Measurements from ENCODE around the gene MAN2C1.
A peak's percentile ranks its signal among the peaks of the same experiment; 100 is the strongest.

Gene MAN2C1

DNA sequence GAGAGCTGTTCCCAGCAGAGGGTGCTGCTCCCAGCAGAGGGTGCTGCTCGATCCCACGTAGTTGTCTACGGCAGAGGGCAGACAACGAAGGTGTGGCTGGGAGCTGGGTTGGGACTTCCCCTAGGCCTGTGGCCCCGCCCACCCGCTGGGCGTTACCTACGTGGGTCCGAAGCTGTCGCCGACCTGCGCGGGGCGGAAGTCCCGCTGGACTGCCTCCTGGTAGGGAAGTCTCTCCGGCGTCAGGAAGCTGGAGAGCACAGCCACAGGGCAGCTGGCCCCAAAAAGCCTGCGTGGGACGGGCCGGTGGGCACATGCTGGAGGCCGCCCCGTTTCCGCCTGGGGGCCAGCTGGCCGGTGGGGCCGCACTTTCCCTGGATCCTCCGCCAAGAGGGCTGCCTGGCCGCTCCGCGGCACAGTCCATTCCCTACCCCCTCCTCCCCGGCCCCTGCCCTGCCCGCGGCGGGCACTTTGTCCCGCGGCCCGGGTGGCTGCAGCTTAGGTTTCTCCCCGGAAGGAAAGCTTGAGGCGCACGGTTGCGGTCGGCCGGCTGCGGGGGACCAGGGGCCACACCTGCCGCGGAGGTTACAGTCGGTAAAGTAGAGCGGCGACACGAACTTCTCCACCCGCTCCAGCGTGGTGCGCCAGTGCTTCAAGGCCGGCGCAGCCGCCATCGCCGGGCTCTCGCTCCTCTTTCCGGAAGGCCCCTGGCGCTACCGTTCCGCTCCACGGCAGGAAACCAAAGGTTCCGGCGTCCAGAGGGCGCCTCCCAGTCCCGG is at the start of gene MAN2C1:
MAN2C1 (minus strand) TSS at position 695 of the 776 bp plus-strand sequence; CDS start at position 671, 24 bp downstream.
- peak; percentile 96 for DNase-seq (ENCODE audit: low read depth)
- H3K4me3 ChIP-seq (ENCODE audit: low read depth, low read length) = peak within 1 kb of the TSS; percentile 72
- TF ChIP-seq, protein P1, sequence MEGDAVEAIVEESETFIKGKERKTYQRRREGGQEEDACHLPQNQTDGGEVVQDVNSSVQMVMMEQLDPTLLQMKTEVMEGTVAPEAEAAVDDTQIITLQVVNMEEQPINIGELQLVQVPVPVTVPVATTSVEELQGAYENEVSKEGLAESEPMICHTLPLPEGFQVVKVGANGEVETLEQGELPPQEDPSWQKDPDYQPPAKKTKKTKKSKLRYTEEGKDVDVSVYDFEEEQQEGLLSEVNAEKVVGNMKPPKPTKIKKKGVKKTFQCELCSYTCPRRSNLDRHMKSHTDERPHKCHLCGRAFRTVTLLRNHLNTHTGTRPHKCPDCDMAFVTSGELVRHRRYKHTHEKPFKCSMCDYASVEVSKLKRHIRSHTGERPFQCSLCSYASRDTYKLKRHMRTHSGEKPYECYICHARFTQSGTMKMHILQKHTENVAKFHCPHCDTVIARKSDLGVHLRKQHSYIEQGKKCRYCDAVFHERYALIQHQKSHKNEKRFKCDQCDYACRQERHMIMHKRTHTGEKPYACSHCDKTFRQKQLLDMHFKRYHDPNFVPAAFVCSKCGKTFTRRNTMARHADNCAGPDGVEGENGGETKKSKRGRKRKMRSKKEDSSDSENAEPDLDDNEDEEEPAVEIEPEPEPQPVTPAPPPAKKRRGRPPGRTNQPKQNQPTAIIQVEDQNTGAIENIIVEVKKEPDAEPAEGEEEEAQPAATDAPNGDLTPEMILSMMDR (IDR thresholded peaks at IDR 0.05; ENCODE audit: low read depth, low read length, missing control alignments) = peak; percentile 81

- TF ChIP-seq, protein P1 (IDR thresholded peaks at IDR 0.05; ENCODE audit: low read depth, low read length, missing control alignments) = no peak
- H3K4me3 ChIP-seq (ENCODE audit: low read depth, low read length) = no peak overlapping the region
- DNase-seq (ENCODE audit: low read depth) = no peak
Observed at GRCh38 chr15:75416584-75416983, 48.2 kb upstream of the MAN2C1 start.

GRCh38 chr15:75410196-75410595 is 41.8 kb upstream of the MAN2C1 start:
- H3K4me3 ChIP-seq (ENCODE audit: low read depth, low read length) = no peak overlapping the region
- no peak for DNase-seq (ENCODE audit: low read depth)
- TF ChIP-seq, protein P1 (IDR thresholded peaks at IDR 0.05; ENCODE audit: low read depth, low read length, missing control alignments) = no peak

- H3K4me3 ChIP-seq (ENCODE audit: low read depth, low read length) = no peak overlapping the region
- TF ChIP-seq, protein P1 (IDR thresholded peaks at IDR 0.05; ENCODE audit: low read depth, low read length, missing control alignments) = no peak
- no peak for DNase-seq (ENCODE audit: low read depth)
Observed at GRCh38 chr15:75407083-75407482, 38.7 kb upstream of the MAN2C1 start.

DNA sequence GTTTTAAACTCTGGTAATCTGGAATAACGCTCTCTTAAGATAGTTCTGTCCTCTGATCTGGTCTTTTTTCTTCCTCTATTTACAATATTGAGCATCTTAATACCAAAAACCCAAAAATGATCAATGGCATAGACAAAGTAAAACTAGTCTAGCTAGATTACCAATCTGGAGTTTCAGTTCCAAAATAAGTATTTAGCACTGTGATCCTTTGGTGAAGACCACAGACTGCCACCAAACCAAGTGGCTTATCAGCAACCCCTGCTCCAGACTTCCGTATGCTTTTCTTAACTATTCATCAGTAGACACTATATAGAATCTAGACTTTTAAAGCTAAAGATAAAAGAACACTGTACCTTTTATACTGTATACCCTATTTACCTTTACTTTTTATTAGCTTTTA is 35.5 kb upstream of the MAN2C1 start:
- TF ChIP-seq, protein P1 (IDR thresholded peaks at IDR 0.05; ENCODE audit: low read depth, low read length, missing control alignments) = no peak
- no peak for DNase-seq (ENCODE audit: low read depth)
- H3K4me3 ChIP-seq (ENCODE audit: low read depth, low read length) = no peak overlapping the region

- TF ChIP-seq, protein P1 (IDR thresholded peaks at IDR 0.05; ENCODE audit: low read depth, low read length, missing control alignments) = no peak
- DNase-seq (ENCODE audit: low read depth) = no peak
- no peak overlapping the region for H3K4me3 ChIP-seq (ENCODE audit: low read depth, low read length)
Observed at GRCh38 chr15:75397494-75397893, 29.1 kb upstream of the MAN2C1 start.

All from GM12864 (cell line).